ENCODE measurements around the gene PHTF1. TPM values are rescaled to one million over a fixed set of nuclear protein-coding genes. Genes with fewer than 3 reads are reported as not detected.

Gene PHTF1
- total and polyA plus RNA-seq, 4 donors = 2.8 to 26.3 (median 11.8) TPM

DNA sequence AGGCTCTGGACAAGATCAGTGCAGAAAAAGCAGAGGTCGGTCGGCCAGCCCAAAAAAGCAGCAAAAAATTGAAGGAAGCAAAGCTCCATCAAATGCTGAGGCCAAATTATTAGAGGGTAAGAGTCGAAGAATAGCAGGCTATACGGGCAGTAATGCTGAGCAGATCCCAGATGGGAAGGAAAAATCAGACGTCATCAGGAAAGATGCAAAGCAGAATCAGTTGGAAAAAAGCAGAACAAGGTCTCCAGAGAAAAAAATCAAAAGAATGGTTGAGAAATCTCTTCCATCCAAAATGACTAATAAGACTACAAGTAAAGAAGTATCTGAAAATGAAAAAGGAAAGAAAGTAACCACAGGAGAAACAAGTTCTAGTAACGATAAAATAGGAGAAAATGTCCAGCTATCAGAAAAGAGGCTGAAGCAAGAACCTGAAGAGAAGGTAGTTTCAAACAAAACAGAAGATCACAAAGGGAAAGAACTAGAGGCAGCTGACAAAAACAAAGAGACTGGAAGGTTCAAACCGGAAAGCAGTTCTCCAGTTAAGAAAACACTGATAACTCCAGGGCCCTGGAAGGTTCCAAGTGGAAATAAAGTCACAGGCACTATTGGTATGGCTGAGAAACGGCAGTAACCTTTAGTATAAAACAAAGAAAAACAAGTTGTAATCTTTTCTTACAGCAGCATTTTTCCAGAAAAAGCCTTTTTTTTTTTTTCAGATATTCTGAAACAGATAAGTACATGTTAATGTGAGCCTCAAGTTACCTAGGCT, 75.7 kb downstream of the PHTF1 start:
- Histone ChIP-seq H3K27me3 (ENCODE audit: control insufficient read depth in 1 of 2, insufficient read depth in 2 of 2, low read length in 1 of 2) (no peaks in the 10 kb centered on the region), H3K9me3 (ENCODE audit: control insufficient read depth, low read length) (no peaks in the 10 kb centered on the region), H3K4me3 (ENCODE audit: low read length in 2 of 2) (no peak overlapping the region), H3K4me1 (ENCODE audit: control insufficient read depth in 1 of 2, insufficient read depth in 2 of 2, low read length in 2 of 2) (no peaks in the 10 kb centered on the region), H3K27ac (ENCODE audit: low read depth in 1 of 2, low read length in 2 of 2) (peak overlapping the region in 1 of 2 donors; percentile 69), H3K36me3 (ENCODE audit: control insufficient read depth in 1 of 2, insufficient read depth in 2 of 2, low read length in 1 of 2) (no peaks in the 10 kb centered on the region)
- 11 to 12% methylated on average over 8 of the region's 8 CpGs for WGBS, 2 donors
- DNase-seq (no peak), ATAC-seq (ENCODE audit: low FRiP score) (peak; percentile 73)
- intact Hi-C loops (cut with DNase I) = no loop called here

DNA sequence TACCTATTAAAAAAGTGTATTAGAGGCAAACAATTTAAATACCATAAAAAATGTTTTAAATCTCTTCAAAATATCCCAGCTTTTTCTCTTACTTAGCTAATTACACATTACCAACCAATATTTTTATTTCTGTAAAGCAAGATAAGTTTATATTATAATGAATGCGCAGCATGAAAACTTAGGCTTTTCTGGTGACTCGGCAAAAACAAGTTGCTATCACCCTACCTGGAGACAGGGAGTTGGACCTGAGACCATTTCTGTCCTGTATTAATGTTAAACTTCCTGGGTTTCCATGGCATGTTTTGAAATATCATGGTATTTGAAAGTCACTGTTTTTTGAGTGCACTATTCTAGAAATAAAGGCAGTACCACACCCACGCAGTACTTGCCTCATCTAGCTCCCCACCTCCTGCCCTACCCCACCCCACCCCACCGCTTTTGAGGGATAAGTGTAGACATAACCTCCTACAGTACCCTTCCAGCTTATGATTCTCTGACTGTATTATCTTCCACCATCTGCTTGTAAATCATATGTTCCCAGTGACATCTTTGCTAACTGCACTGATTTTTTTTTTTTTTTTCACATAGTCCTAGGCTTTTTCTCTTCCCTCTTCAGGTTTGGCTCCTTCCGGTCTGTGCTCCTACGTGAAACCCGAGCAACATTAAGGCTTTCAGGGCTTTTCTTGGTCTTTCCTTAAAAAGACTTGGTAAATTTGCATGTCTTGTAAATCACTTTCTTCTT, 77.5 kb downstream of the PHTF1 start:
- no peak for ATAC-seq (ENCODE audit: low FRiP score)
- H3K27ac ChIP-seq (ENCODE audit: low read depth in 1 of 2, low read length in 2 of 2) = no peak overlapping the region

DNA sequence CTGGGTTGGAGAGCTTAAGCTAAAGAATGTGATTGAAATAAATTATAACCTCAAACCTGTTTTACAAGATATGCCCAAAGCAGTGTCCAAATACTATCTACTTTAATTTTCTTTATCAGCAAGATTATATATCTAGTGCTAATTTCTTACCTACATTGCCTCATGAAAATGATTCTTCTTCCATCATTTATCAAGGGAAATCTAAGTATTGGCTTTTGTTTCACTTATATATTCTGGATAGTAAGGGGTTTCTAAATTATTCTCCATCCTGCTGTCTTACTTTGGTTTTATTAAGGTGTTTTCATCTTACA, 81.2 kb downstream of the PHTF1 start:
- DNase-seq (no peak), ATAC-seq (ENCODE audit: low FRiP score) (no peak)
- H3K4me3 ChIP-seq (ENCODE audit: low read length in 2 of 2) = no peak overlapping the region
- no peaks in the 10 kb centered on the region for H3K4me1 ChIP-seq (ENCODE audit: control insufficient read depth in 1 of 2, insufficient read depth in 2 of 2, low read length in 2 of 2)
- intact Hi-C loops (cut with DNase I) = loop anchor here (2.0 to 10.0 kb wide), 4 partner anchors 536 to 963 kb away; partner anchors contain the start of gene PPM1J (in 2 of the 2)
- no peaks in the 10 kb centered on the region for H3K27me3 ChIP-seq (ENCODE audit: control insufficient read depth in 1 of 2, insufficient read depth in 2 of 2, low read length in 1 of 2)
- H3K9me3 ChIP-seq (ENCODE audit: control insufficient read depth, low read length) = no peaks in the 10 kb centered on the region
- no peaks in the 10 kb centered on the region for H3K36me3 ChIP-seq (ENCODE audit: control insufficient read depth in 1 of 2, insufficient read depth in 2 of 2, low read length in 1 of 2)
- H3K27ac ChIP-seq (ENCODE audit: low read depth in 1 of 2, low read length in 2 of 2) = no peak overlapping the region

More for the DNA sequence above, 77.5 kb downstream of the PHTF1 start:
- DNase-seq = no peak
- intact Hi-C loops (cut with DNase I) = no loop called here
- Histone ChIP-seq H3K9me3 (ENCODE audit: control insufficient read depth, low read length) (no peaks in the 10 kb centered on the region), H3K4me1 (ENCODE audit: control insufficient read depth in 1 of 2, insufficient read depth in 2 of 2, low read length in 2 of 2) (no peaks in the 10 kb centered on the region), H3K4me3 (ENCODE audit: low read length in 2 of 2) (no peak overlapping the region), H3K27me3 (ENCODE audit: control insufficient read depth in 1 of 2, insufficient read depth in 2 of 2, low read length in 1 of 2) (no peaks in the 10 kb centered on the region), H3K36me3 (ENCODE audit: control insufficient read depth in 1 of 2, insufficient read depth in 2 of 2, low read length in 1 of 2) (no peaks in the 10 kb centered on the region)
- WGBS, 2 donors = 93 to 94% methylated on average over 7 of the region's 7 CpGs

DNA sequence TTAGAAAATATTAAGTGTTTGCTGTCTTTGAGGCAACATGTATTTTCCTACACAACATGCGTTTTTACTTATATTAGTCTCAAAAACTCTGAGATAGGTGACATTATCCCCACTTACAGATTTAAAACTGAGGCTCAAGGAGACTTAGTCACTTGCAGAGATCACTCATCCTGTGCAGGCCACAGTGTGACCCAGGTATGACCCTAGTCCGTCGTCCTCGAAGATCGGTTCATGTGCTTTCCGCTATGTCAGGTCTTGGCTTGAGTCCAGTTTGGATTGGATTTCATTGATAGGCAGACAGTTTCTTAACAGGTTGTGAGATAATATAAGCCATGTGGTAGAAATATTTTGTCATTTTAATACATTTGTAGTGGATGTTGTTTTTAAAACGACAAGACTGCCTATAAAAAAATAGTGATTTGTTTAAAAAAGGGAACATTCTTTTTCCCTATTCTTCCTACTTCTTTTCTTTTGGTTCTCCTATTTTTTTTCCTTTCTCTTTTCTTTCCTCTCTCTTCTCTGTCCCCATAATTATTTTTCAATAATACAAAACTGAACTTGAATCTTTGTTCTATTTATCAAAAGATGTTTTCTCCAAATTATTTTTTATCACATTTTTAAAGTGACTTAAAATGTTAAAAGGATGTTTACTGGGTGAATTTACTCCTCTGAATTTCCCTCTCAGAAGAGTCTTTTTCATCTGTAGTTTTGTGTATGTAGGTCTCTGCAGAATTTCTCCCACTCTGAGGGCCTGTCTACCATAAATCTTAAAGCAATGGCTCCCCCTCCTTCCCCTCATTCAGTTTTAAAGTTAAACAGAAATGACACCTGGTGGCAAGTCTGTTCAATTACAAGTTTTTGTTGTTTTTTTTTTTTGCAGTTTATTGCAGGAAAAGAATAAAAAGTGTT, 81.8 kb downstream of the PHTF1 start:
- Histone ChIP-seq H3K27ac (ENCODE audit: low read depth in 1 of 2, low read length in 2 of 2) (no peak overlapping the region), H3K4me3 (ENCODE audit: low read length in 2 of 2) (no peak overlapping the region), H3K36me3 (ENCODE audit: control insufficient read depth in 1 of 2, insufficient read depth in 2 of 2, low read length in 1 of 2) (no peaks in the 10 kb centered on the region), H3K27me3 (ENCODE audit: control insufficient read depth in 1 of 2, insufficient read depth in 2 of 2, low read length in 1 of 2) (no peaks in the 10 kb centered on the region), H3K9me3 (ENCODE audit: control insufficient read depth, low read length) (no peaks in the 10 kb centered on the region), H3K4me1 (ENCODE audit: control insufficient read depth in 1 of 2, insufficient read depth in 2 of 2, low read length in 2 of 2) (no peaks in the 10 kb centered on the region)
- WGBS, 2 donors = 43 to 52% methylated on average over 7 of the region's 7 CpGs
- DNase-seq = no peak
- intact Hi-C loops (cut with DNase I) = loop anchor here (2.0 to 10.0 kb wide), 4 partner anchors 535 to 963 kb away; partner anchors contain the start of gene PPM1J (in 2 of the 2)
- ATAC-seq (ENCODE audit: low FRiP score) = no peak

DNA sequence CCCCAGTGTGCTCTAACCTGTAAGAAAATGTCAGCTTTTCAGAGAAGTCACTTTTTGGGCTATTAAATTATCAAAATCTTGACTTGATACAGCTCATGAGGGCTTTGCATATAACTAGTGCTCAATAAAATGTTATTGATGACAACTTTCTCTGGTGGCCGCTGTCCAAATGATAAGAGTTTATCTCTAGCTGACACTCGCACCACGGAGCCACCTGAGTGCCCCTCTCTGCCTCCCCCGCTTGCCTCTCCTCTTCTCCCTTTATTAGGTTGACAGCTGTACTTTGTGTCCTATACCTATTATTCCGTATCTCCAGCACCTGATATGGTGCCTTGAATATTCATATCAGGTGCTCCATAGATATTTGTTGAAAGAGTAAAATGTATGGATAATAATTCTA, 82.8 kb downstream of the PHTF1 start:
- H3K9me3 ChIP-seq (ENCODE audit: control insufficient read depth, low read length) = no peaks in the 10 kb centered on the region
- H3K27me3 ChIP-seq (ENCODE audit: control insufficient read depth in 1 of 2, insufficient read depth in 2 of 2, low read length in 1 of 2) = no peaks in the 10 kb centered on the region
- H3K36me3 ChIP-seq (ENCODE audit: control insufficient read depth in 1 of 2, insufficient read depth in 2 of 2, low read length in 1 of 2) = no peaks in the 10 kb centered on the region
- no peak for ATAC-seq (ENCODE audit: low FRiP score)
- no peak overlapping the region for H3K4me3 ChIP-seq (ENCODE audit: low read length in 2 of 2)
- no peak for DNase-seq
- intact Hi-C loops (cut with DNase I) = loop anchor here (5.0 to 10.0 kb wide), 3 partner anchors 534 to 962 kb away; partner anchors contain the start of gene PPM1J (in 2 of the 2)
- 83 to 86% methylated on average over 5 of the region's 5 CpGs for WGBS, 2 donors
- no peak overlapping the region for H3K27ac ChIP-seq (ENCODE audit: low read depth in 1 of 2, low read length in 2 of 2)
- no peaks in the 10 kb centered on the region for H3K4me1 ChIP-seq (ENCODE audit: control insufficient read depth in 1 of 2, insufficient read depth in 2 of 2, low read length in 2 of 2)

DNA sequence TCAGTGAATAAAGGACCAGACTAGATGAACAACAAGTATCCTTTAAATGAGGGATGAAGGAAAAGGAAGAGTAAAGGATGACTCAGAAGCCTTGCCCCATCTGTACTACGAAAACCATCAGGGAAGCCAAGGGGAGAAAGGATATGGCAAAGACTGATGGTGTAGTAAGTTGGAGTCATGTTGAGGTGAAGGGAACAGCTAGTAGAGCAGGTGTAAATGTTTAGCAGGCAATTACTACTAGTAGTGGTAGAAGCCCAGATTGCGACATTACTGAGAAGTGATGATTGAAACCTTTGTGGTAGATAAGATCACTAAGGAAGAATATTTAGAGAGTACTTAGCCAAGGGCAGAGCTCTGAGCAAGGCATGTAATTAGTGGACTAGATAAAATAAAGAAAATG, 84.0 kb downstream of the PHTF1 start:
- ATAC-seq (ENCODE audit: low FRiP score) (no peak), DNase-seq (no peak)
- Histone ChIP-seq H3K9me3 (ENCODE audit: control insufficient read depth, low read length) (no peaks in the 10 kb centered on the region), H3K27ac (ENCODE audit: low read depth in 1 of 2, low read length in 2 of 2) (no peak overlapping the region), H3K36me3 (ENCODE audit: control insufficient read depth in 1 of 2, insufficient read depth in 2 of 2, low read length in 1 of 2) (no peaks in the 10 kb centered on the region), H3K4me1 (ENCODE audit: control insufficient read depth in 1 of 2, insufficient read depth in 2 of 2, low read length in 2 of 2) (no peaks in the 10 kb centered on the region), H3K27me3 (ENCODE audit: control insufficient read depth in 1 of 2, insufficient read depth in 2 of 2, low read length in 1 of 2) (no peaks in the 10 kb centered on the region), H3K4me3 (ENCODE audit: low read length in 2 of 2) (no peak overlapping the region)
- 97% methylated on average over 2 of the region's 2 CpGs for WGBS, 2 donors
- intact Hi-C loops (cut with DNase I) = loop anchor here (5.0 to 10.0 kb wide), 3 partner anchors 533 to 961 kb away; partner anchors contain the start of gene PPM1J (in 2 of the 2)

DNA sequence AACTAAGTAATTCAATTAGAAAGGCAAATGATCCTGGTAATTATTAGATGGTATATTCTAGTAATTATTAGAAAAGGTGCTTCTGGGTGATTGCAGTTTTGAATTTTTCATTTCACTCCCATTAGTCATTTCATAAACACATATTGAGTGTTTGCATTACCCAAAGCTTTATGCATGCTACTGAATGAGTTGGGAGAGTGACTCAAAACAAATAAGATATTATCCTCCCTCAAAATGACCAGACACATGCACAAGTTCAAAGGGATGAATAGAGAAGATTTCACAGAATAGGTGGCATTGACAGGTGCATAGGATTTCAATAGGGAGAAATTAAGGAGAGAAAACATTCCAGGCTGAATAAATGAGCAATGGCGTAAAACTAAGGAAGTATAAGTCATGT, 84.7 kb downstream of the PHTF1 start:
- H3K27ac ChIP-seq (ENCODE audit: low read depth in 1 of 2, low read length in 2 of 2) = no peak overlapping the region
- WGBS, 2 donors = 96 to 100% methylated on average over 1 of the region's 1 CpG
- no peak for ATAC-seq (ENCODE audit: low FRiP score)

DNA sequence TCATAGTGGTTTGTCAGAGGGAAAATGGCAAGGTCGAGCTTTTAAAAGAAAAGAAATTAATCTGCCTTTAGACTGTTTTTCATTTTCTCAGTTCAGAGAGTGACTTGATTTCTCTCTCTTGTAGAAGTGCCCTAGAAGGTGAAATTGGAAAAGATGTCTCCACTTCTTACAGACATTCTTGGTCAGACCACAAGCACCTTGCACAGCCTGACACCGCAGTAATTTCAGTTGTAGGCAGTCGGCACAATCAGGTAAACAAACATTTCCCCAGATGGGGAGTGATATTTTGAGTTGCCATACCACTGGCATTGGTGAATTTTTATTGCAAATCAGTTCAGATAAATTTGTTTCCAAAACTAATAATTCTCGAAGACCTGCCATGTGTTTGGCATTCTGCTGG, 86.8 kb downstream of the PHTF1 start:
- H3K9me3 ChIP-seq (ENCODE audit: control insufficient read depth, low read length) = no peaks in the 10 kb centered on the region
- no peaks in the 10 kb centered on the region for H3K36me3 ChIP-seq (ENCODE audit: control insufficient read depth in 1 of 2, insufficient read depth in 2 of 2, low read length in 1 of 2)
- H3K4me1 ChIP-seq (ENCODE audit: control insufficient read depth in 1 of 2, insufficient read depth in 2 of 2, low read length in 2 of 2) = no peaks in the 10 kb centered on the region
- H3K27me3 ChIP-seq (ENCODE audit: control insufficient read depth in 1 of 2, insufficient read depth in 2 of 2, low read length in 1 of 2) = no peaks in the 10 kb centered on the region
- H3K4me3 ChIP-seq (ENCODE audit: low read length in 2 of 2) = no peak overlapping the region
- 60 to 68% methylated on average over 4 of the region's 4 CpGs for WGBS, 2 donors
- no peak overlapping the region for H3K27ac ChIP-seq (ENCODE audit: low read depth in 1 of 2, low read length in 2 of 2)
- intact Hi-C loops (cut with DNase I) = loop anchor here in 1 of 2 donors (10.0 kb wide), 1 partner anchor 958 kb away; the partner anchor contains the start of gene PPM1J
- ATAC-seq (ENCODE audit: low FRiP score) = no peak
- DNase-seq = no peak

More for the DNA sequence above, 84.7 kb downstream of the PHTF1 start:
- Histone ChIP-seq H3K27me3 (ENCODE audit: control insufficient read depth in 1 of 2, insufficient read depth in 2 of 2, low read length in 1 of 2) (no peaks in the 10 kb centered on the region), H3K36me3 (ENCODE audit: control insufficient read depth in 1 of 2, insufficient read depth in 2 of 2, low read length in 1 of 2) (no peaks in the 10 kb centered on the region), H3K4me3 (ENCODE audit: low read length in 2 of 2) (no peak overlapping the region), H3K9me3 (ENCODE audit: control insufficient read depth, low read length) (no peaks in the 10 kb centered on the region), H3K4me1 (ENCODE audit: control insufficient read depth in 1 of 2, insufficient read depth in 2 of 2, low read length in 2 of 2) (no peaks in the 10 kb centered on the region)
- intact Hi-C loops (cut with DNase I) = loop anchor here in 1 of 2 donors (10.0 kb wide), 1 partner anchor 960 kb away; the partner anchor contains the start of gene PPM1J
- DNase-seq = no peak
